GM12872 (cell line): Measurements from ENCODE around the gene ARAF.

ENCODE experiments used
- TF ChIP-seq, protein P1 (sequence below): IDR thresholded peaks from 3 replicates; pipeline ENCODE4 v1.5.1; 2011; ENCODE audit warnings: low read depth, mild to moderate bottlenecking, low read length, moderate library complexity; ENCODE audit not compliant: insufficient read depth

The ARAF gene

GRCh38 chrX:47620303-47620685, 59.3 kb downstream of the ARAF start:
- TF ChIP-seq, protein P1, sequence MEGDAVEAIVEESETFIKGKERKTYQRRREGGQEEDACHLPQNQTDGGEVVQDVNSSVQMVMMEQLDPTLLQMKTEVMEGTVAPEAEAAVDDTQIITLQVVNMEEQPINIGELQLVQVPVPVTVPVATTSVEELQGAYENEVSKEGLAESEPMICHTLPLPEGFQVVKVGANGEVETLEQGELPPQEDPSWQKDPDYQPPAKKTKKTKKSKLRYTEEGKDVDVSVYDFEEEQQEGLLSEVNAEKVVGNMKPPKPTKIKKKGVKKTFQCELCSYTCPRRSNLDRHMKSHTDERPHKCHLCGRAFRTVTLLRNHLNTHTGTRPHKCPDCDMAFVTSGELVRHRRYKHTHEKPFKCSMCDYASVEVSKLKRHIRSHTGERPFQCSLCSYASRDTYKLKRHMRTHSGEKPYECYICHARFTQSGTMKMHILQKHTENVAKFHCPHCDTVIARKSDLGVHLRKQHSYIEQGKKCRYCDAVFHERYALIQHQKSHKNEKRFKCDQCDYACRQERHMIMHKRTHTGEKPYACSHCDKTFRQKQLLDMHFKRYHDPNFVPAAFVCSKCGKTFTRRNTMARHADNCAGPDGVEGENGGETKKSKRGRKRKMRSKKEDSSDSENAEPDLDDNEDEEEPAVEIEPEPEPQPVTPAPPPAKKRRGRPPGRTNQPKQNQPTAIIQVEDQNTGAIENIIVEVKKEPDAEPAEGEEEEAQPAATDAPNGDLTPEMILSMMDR: no peak
